ENCODE measurements around the gene PROC. TPM values are rescaled to one million over a fixed set of nuclear protein-coding genes. Genes with fewer than 3 reads are reported as not detected.

Gene PROC
- total and polyA plus RNA-seq, 2 of the 8 experiments (the other 6 are each of a cell fraction or from before 2014, with no cell fraction given), result 1.5 to 1.6 TPM

GRCh38 chr2:127400897-127401756 is 17.1 kb upstream of the PROC start (continued):
- no peak for TF ChIP-seq CTCF (IDR thresholded peaks at IDR 0.05; ENCODE audit: control extremely low read depth in 1 of 3, insufficient read depth in 1 of 3, low read depth in 1 of 3, low read length in 3 of 3)
- TF ChIP-seq ATF2 (IDR thresholded peaks at IDR 0.05; ENCODE audit: low read length), result no peak
- no peak for TF ChIP-seq SP1 (IDR thresholded peaks at IDR 0.05; ENCODE audit: low read depth, low read length)
- TF ChIP-seq GTF2F1 (IDR thresholded peaks at IDR 0.05; ENCODE audit: borderline replicate concordance, low read depth, low read length), result no peak
- no peak for TF ChIP-seq NRF1 (IDR thresholded peaks at IDR 0.05; ENCODE audit: low read depth, low read length)
